OCI-LY1 (cell line): ENCODE measurements around the gene CRYGN.

Source experiments
- H2AFZ ChIP-seq: fragments of 200-600 bp; sonication (generic), shearing (Covaris generic); 2 replicates; pipeline ENCODE4 v1.6.0; 2014; ENCODE audit warnings: antibody characterized with exemption, mild to moderate bottlenecking, low read length
- H3F3A ChIP-seq: fragments of 200-600 bp; sonication (generic), shearing (Covaris generic); 2 replicates; pipeline ENCODE4 v1.6.0; 2014; ENCODE audit warnings: mild to moderate bottlenecking, antibody characterized with exemption, low read length, moderate library complexity; ENCODE audit not compliant: insufficient read depth
- H3K27ac ChIP-seq: fragments of 200-600 bp; sonication (generic); 2 replicates; pipeline ENCODE4 v1.5.1; 2014; ENCODE audit warnings: low read length, mixed run types, mild to moderate bottlenecking, low read depth; ENCODE audit not compliant: poor library complexity, severe bottlenecking
- H3K27me3 ChIP-seq: fragments of 200-600 bp; sonication (generic); 2 replicates; pipeline ENCODE4 v1.6.0; 2014; ENCODE audit warnings: antibody characterized with exemption, mild to moderate bottlenecking, low read length, moderate library complexity; ENCODE audit not compliant: insufficient read depth
- H3K36me3 ChIP-seq: fragments of 200-600 bp; sonication (generic); 2 replicates; pipeline ENCODE4 v1.6.1; 2014; ENCODE audit warnings: mild to moderate bottlenecking, antibody characterized with exemption, low read length, moderate library complexity, mixed read lengths; ENCODE audit not compliant: insufficient read depth
- H3K4me1 ChIP-seq: fragments of 200-600 bp; sonication (generic); 2 replicates; pipeline ENCODE4 v1.5.1; 2014; ENCODE audit warnings: mild to moderate bottlenecking, low read length, moderate library complexity; ENCODE audit not compliant: insufficient read depth, severe bottlenecking
- H3K4me2 ChIP-seq: fragments of 200-600 bp; sonication (generic), shearing (Covaris generic); 2 replicates; pipeline ENCODE4 v1.6.1; 2014; ENCODE audit warnings: low read length
- H3K4me3 ChIP-seq: fragments of 200-600 bp; sonication (generic); 2 replicates; pipeline ENCODE4 v1.5.1; 2014; ENCODE audit warnings: low read length, low read depth, mild to moderate bottlenecking, mixed read lengths; ENCODE audit not compliant: poor library complexity, severe bottlenecking
- H3K79me2 ChIP-seq: fragments of 200-600 bp; shearing (Covaris generic); 2 replicates; pipeline ENCODE4 v1.6.1; 2016; ENCODE audit warnings: mixed run types, low read length, mixed read lengths; ENCODE audit not compliant: insufficient read depth
- H3K9ac ChIP-seq: fragments of 200-600 bp; sonication (generic), shearing (Covaris generic); 2 replicates; pipeline ENCODE4 v1.6.1; 2014; ENCODE audit warnings: mild to moderate bottlenecking, low read length, mixed read lengths
- H3K9me2 ChIP-seq: fragments of 200-600 bp; sonication (generic), shearing (Covaris generic); 2 replicates; pipeline ENCODE4 v1.6.1; 2014; ENCODE audit warnings: low read depth, mild to moderate bottlenecking, low read length, mixed read lengths
- H3K9me3 ChIP-seq: fragments of 200-600 bp; shearing (Covaris generic); 2 replicates; pipeline ENCODE4 v1.6.1; 2014; ENCODE audit warnings: low read length, mixed read lengths
- H4K20me1 ChIP-seq: fragments of 200-600 bp; sonication (generic), shearing (Covaris generic); 2 replicates; pipeline ENCODE4 v1.6.0; 2016; ENCODE audit warnings: mild to moderate bottlenecking, low read length; ENCODE audit not compliant: insufficient read depth
- EZH2 ChIP-seq: fragments of 200-600 bp; sonication (generic), shearing (Covaris generic); IDR thresholded peaks from 2 replicates; pipeline ENCODE4 v1.8.0; 2017; ENCODE audit warnings: borderline replicate concordance, mixed run types, mild to moderate bottlenecking, antibody characterized with exemption, low read length, moderate library complexity, mixed read lengths
- TF ChIP-seq, protein P1 (sequence below): fragments of 200-600 bp; sonication (generic), shearing (Covaris generic); IDR thresholded peaks from 2 replicates; pipeline ENCODE4 v1.5.1; 2017; ENCODE audit warnings: mild to moderate bottlenecking, antibody characterized with exemption, low read length, moderate library complexity, mixed read lengths

The CRYGN gene

DNA sequence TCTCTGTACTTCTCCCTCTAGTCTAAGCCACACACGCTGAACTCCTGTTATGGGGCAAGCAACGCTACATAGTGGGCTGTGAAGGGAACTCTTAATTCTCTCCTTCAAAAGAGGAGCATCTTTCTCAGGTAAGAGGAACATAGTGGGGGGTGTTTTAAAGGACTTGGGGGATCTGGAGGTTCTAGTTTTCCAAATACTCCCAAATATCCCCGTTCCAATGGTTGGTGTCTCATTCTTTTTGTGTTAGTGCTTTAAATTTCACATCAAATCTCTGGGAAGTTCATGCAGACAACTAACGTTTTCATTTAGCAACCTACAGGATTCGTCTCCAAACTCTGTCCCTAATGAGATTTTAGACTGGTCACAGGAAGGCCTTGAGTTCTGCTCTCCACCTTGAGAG, 17.7 kb downstream of the CRYGN start:
- Histone ChIP-seq H3K27me3 (peaks cover 24% of the 10 kb centered on the region; the same call in 1 of the 2 replicates), H2AFZ (no peak overlapping the region), H3K9ac (no peak overlapping the region), H3K27ac (no peak overlapping the region), H3K9me3 (peaks cover 11% of the 10 kb centered on the region), H3K36me3 (no peaks in the 10 kb centered on the region; the same call in 1 of the 2 replicates), H3K4me3 (no peak overlapping the region), H3K9me2 (no peaks in the 10 kb centered on the region), H3F3A (no peaks in the 10 kb centered on the region), H3K4me2 (no peak overlapping the region), H4K20me1 (no peaks in the 10 kb centered on the region), H3K4me1 (no peaks in the 10 kb centered on the region), H3K79me2 (no peaks in the 10 kb centered on the region)
- TF ChIP-seq EZH2: no peak
- TF ChIP-seq, protein P1, sequence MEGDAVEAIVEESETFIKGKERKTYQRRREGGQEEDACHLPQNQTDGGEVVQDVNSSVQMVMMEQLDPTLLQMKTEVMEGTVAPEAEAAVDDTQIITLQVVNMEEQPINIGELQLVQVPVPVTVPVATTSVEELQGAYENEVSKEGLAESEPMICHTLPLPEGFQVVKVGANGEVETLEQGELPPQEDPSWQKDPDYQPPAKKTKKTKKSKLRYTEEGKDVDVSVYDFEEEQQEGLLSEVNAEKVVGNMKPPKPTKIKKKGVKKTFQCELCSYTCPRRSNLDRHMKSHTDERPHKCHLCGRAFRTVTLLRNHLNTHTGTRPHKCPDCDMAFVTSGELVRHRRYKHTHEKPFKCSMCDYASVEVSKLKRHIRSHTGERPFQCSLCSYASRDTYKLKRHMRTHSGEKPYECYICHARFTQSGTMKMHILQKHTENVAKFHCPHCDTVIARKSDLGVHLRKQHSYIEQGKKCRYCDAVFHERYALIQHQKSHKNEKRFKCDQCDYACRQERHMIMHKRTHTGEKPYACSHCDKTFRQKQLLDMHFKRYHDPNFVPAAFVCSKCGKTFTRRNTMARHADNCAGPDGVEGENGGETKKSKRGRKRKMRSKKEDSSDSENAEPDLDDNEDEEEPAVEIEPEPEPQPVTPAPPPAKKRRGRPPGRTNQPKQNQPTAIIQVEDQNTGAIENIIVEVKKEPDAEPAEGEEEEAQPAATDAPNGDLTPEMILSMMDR: no peak

DNA sequence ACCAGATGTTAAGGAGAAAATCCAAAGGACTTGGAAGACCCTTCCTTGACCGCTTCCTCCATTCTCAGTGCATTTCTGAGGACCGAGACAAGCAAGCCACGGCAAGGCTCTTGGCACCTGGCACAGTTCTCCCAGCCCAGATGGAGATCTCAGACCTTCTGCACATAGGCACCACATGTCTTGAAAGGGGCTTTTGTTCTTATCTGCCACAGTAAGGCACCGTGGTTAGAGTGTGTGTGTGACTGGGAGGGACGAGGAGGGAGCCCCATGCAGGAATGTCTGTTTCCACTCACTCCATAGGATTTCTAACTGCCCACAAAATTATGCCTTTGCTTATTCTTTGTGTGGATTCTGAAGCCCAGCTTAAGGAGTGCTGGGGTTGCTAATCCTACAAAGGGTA, 19.8 kb downstream of the CRYGN start:
- Histone ChIP-seq H3K4me1 (no peaks in the 10 kb centered on the region), H3K9ac (no peak overlapping the region), H3K27me3 (peaks cover 26% of the 10 kb centered on the region; the same call in 1 of the 2 replicates), H3K4me3 (no peak overlapping the region), H3K27ac (no peak overlapping the region), H3F3A (no peaks in the 10 kb centered on the region), H3K9me3 (peaks cover 11% of the 10 kb centered on the region), H3K9me2 (no peaks in the 10 kb centered on the region), H2AFZ (no peak overlapping the region), H4K20me1 (no peaks in the 10 kb centered on the region), H3K79me2 (no peaks in the 10 kb centered on the region), H3K36me3 (no peaks in the 10 kb centered on the region; the same call in 1 of the 2 replicates), H3K4me2 (no peak overlapping the region)
- TF ChIP-seq EZH2: no peak
- TF ChIP-seq, protein P1: no peak

DNA sequence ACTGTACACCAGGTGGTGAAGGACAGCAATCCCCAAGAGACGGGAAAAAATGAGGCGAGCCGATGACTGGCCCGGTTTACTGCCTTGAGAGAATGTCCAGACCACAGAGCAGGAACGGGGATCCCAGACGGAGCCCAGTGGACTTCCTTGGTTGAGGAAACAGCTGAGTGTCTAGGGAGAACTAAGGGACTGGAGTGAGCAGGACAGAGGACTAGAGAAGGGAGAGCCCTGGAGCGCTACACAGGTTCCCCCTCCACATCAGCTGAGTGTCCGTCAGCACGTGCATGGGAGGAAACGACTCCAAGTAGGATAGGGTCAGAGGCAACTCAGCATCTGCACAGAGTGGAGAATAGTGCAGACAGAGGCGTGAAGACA, 23.0 kb downstream of the CRYGN start:
- no peak overlapping the region for H3K27ac ChIP-seq
- no peaks in the 10 kb centered on the region for H3K4me1 ChIP-seq
- H3K4me2 ChIP-seq: no peak overlapping the region
- no peak overlapping the region for H3K4me3 ChIP-seq
- H2AFZ ChIP-seq: no peak overlapping the region
- H3K79me2 ChIP-seq: no peaks in the 10 kb centered on the region
- TF ChIP-seq, protein P1: no peak
- TF ChIP-seq EZH2: no peak
- no peaks in the 10 kb centered on the region for H3K9me2 ChIP-seq
- H3K9me3 ChIP-seq: peaks cover 11% of the 10 kb centered on the region
- no peaks in the 10 kb centered on the region for H3K36me3 ChIP-seq
- H4K20me1 ChIP-seq: no peaks in the 10 kb centered on the region
- H3F3A ChIP-seq: no peaks in the 10 kb centered on the region
- peaks cover 24% of the 10 kb centered on the region; the same call in 1 of the 2 replicates for H3K27me3 ChIP-seq
- H3K9ac ChIP-seq: no peak overlapping the region
